ENCODE measurements around the gene RIMS4. TPM values are rescaled to one million over a fixed set of nuclear protein-coding genes. Genes with fewer than 3 reads are reported as not detected.

The RIMS4 gene
- total RNA-seq, 1 donor from 2014 or later: 3.2 TPM

DNA sequence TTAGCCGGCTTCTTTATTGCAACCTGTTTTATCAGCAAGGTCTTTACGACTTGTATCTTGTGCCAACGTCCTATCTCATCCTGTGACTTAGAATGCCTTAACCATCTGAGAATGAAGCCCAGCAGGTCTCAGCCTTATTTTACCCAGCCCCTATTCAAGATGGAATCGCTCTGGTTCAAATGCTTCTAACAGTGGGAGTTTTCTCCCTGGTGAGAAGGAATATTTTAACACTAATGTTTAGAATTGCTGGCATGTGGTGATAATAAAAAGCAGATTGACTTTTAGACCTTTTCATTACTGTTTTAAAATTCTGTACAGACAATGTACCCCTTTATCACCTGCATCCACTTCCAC is 74.6 kb downstream of the RIMS4 start:
- intact Hi-C loops (cut with DNase I): no loop called here
- ATAC-seq: no peak
- Histone ChIP-seq H3K4me1 (no peaks in the 10 kb centered on the region), H3K36me3 (no peaks in the 10 kb centered on the region), H3K27me3 (no peaks in the 10 kb centered on the region), H3K9me3 (no peaks in the 10 kb centered on the region), H3K27ac (no peak overlapping the region), H3K4me3 (no peak overlapping the region)
- DNase-seq: no peak
- TF ChIP-seq, protein P1, sequence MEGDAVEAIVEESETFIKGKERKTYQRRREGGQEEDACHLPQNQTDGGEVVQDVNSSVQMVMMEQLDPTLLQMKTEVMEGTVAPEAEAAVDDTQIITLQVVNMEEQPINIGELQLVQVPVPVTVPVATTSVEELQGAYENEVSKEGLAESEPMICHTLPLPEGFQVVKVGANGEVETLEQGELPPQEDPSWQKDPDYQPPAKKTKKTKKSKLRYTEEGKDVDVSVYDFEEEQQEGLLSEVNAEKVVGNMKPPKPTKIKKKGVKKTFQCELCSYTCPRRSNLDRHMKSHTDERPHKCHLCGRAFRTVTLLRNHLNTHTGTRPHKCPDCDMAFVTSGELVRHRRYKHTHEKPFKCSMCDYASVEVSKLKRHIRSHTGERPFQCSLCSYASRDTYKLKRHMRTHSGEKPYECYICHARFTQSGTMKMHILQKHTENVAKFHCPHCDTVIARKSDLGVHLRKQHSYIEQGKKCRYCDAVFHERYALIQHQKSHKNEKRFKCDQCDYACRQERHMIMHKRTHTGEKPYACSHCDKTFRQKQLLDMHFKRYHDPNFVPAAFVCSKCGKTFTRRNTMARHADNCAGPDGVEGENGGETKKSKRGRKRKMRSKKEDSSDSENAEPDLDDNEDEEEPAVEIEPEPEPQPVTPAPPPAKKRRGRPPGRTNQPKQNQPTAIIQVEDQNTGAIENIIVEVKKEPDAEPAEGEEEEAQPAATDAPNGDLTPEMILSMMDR (IDR thresholded peaks at IDR 0.05): no peak

DNA sequence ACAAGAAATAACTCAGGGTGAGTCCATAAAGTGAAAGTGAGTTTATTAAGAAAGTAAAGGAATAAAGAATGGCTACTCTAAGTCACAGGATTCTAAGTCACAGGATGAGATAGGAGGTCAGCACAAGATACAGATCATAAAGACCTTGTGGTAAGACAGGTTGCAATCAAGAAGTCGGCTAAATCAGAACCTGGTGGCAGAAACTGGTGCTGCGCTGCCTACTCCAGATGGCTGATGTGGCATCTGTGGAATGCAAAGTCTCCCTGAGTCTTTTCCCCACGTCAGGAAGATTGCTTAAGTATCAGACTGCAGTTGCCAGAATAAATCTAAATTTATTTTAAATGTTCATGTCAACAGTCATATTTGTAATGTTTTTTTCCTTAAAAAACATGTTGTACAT is 75.4 kb downstream of the RIMS4 start:
- H3K27ac ChIP-seq: no peak overlapping the region
- no peak overlapping the region for H3K4me3 ChIP-seq
- H3K27me3 ChIP-seq: no peaks in the 10 kb centered on the region
- peak; percentile 46 for ATAC-seq
- TF ChIP-seq, protein P1 (IDR thresholded peaks at IDR 0.05): no peak
- intact Hi-C loops (cut with DNase I): loop anchor here (5.0 kb wide), 1 partner anchor 48 kb away; no protein-coding TSS in a partner anchor
- DNase-seq: no peak
- H3K36me3 ChIP-seq: no peaks in the 10 kb centered on the region
- no peaks in the 10 kb centered on the region for H3K4me1 ChIP-seq
- H3K9me3 ChIP-seq: no peaks in the 10 kb centered on the region

DNA sequence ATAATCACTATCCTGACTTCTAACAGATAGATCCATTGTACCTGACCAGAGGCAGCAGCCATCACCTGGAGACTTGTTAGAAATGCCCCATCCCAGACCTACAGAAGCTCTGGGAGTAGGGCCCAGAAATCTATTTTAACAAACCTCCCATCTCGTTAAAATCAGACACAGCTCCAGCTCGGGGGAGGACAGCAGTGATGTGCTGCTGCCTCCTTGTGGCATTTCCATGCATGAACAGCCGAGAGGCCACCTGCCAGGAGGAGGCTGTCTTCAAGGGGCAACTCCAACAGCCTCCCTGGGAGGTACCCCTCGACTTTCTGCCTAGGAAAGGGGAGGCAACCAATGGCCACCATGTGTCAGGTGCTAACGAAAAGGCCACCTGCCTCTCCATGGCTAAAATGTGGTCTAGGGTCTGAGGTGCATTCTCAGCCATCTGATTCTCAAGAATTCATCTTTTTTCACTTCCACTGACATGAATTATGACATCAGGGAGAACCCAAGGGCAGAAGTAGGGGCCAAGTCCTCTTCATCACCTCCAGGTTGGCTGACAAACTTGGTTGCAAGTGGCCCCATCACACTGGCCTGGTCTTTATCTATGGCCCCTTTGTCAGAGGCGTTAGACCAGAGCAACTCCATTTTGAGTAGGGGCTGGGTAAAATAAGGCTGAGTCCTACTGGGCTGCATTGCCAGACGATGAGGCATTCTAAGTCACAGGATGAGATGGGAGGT is 76.8 kb downstream of the RIMS4 start:
- no peak overlapping the region for H3K27ac ChIP-seq
- intact Hi-C loops (cut with DNase I): loop anchor here (5.0 kb wide), 1 partner anchor 46 kb away; no protein-coding TSS in a partner anchor
- peaks cover 10% of the 10 kb centered on the region for H3K4me1 ChIP-seq
- DNase-seq (peak; percentile 79), ATAC-seq (peak; percentile 74)
- H3K9me3 ChIP-seq: no peaks in the 10 kb centered on the region
- H3K36me3 ChIP-seq: no peaks in the 10 kb centered on the region
- TF ChIP-seq, protein P1 (IDR thresholded peaks at IDR 0.05): peak; percentile 92
- no peaks in the 10 kb centered on the region for H3K27me3 ChIP-seq
- H3K4me3 ChIP-seq: no peak overlapping the region

DNA sequence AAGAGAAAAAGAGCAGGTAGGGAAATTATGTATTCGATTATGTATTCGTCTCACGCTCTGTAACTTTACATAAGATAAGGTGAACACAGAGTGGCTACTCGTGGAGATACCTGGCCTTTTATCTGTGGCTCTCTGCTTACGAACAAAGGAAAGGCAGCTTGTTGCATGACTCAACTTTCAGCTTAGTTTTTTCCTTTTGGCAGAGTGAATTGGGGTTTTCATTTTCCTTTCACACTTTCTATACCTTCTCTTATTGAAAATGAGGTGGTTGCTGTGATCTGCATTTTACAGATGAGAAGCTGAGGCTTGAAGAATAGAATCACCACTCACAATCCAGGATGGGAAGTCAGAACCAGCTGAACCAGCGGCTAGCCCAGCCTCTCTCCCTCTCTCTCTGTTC is 78.0 kb downstream of the RIMS4 start:
- Histone ChIP-seq H3K9me3 (no peaks in the 10 kb centered on the region), H3K4me1 (peaks cover 10% of the 10 kb centered on the region), H3K36me3 (no peaks in the 10 kb centered on the region), H3K4me3 (no peak overlapping the region), H3K27me3 (no peaks in the 10 kb centered on the region), H3K27ac (no peak overlapping the region)
- ATAC-seq (no peak), DNase-seq (no peak)
- TF ChIP-seq, protein P1 (IDR thresholded peaks at IDR 0.05): no peak
- intact Hi-C loops (cut with DNase I): loop anchor here (5.0 kb wide), 1 partner anchor 45 kb away; no protein-coding TSS in a partner anchor

DNA sequence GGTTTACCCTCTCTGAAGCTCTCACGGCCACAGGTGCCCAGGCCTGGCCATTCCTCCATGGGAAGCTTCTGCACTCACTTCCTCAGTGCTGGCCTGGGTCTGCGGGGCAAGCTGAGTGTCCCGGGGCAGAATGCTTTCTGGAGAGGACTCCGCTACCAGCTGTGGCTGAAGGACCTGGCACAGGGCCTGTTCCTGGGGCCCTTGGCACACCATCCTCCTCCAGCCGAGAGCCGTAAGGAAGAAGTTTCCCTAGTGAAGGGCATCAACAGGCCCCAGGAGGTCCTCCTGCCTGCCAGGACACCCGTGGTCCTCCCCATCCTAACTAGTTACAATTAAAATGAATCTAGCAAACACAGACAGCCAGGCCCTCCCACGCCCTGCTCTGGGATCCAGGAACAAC is 78.7 kb downstream of the RIMS4 start:
- H3K4me1 ChIP-seq: peaks cover 10% of the 10 kb centered on the region
- H3K27ac ChIP-seq: no peak overlapping the region

More for the DNA sequence above, 78.7 kb downstream of the RIMS4 start:
- TF ChIP-seq, protein P1 (IDR thresholded peaks at IDR 0.05): no peak
- H3K27me3 ChIP-seq: no peaks in the 10 kb centered on the region
- intact Hi-C loops (cut with DNase I): loop anchor here (5.0 kb wide), 1 partner anchor 44 kb away; no protein-coding TSS in a partner anchor
- ATAC-seq: no peak
- H3K4me3 ChIP-seq: no peak overlapping the region
- H3K36me3 ChIP-seq: no peaks in the 10 kb centered on the region
- no peaks in the 10 kb centered on the region for H3K9me3 ChIP-seq
- no peak for DNase-seq
